22Rv1 (cell line): ENCODE data around the gene RASSF7.

Source experiments
- ZFX ChIP-seq: fragments of 450-650 bp; IDR thresholded peaks from 2 replicates; pipeline ENCODE4 v1.6.1; 2017; ENCODE audit warnings: antibody characterized with exemption, borderline replicate concordance
- TF ChIP-seq, protein P1 (sequence below): fragments of 450-650 bp; IDR thresholded peaks from 2 replicates; pipeline ENCODE4 v1.5.1; 2017; ENCODE audit warnings: mild to moderate bottlenecking

DNA sequence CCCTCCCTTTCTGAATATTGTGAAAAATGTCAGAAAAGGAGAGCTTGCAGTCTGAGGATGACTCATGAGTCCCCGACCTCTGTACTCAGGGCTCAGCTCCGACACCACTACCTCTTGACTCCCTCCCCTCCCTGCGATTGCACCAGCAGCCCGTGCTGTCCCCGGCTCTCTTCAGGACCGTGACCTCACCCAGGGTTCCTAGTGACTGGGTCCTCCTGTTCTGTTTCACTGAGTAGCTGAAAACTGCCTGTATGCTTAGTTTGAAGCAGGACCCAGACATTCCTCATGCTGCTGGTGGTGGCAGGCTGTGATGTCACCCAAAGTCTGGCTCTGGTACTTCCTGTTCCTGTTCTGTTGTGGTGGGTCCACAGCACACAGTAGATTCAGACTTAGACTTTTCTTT, 27.2 kb downstream of the RASSF7 start:
- TF ChIP-seq, protein P1, sequence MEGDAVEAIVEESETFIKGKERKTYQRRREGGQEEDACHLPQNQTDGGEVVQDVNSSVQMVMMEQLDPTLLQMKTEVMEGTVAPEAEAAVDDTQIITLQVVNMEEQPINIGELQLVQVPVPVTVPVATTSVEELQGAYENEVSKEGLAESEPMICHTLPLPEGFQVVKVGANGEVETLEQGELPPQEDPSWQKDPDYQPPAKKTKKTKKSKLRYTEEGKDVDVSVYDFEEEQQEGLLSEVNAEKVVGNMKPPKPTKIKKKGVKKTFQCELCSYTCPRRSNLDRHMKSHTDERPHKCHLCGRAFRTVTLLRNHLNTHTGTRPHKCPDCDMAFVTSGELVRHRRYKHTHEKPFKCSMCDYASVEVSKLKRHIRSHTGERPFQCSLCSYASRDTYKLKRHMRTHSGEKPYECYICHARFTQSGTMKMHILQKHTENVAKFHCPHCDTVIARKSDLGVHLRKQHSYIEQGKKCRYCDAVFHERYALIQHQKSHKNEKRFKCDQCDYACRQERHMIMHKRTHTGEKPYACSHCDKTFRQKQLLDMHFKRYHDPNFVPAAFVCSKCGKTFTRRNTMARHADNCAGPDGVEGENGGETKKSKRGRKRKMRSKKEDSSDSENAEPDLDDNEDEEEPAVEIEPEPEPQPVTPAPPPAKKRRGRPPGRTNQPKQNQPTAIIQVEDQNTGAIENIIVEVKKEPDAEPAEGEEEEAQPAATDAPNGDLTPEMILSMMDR: no peak
- no peak for TF ChIP-seq ZFX
